ENCODE results near the gene METTL14.

- TF ChIP-seq CTCF (IDR thresholded peaks at IDR 0.05; ENCODE audit: low read depth, low read length) (no peak), EZH2phosphoT487 (IDR thresholded peaks at IDR 0.05; ENCODE audit: low read depth) (no peak)
Observed at GRCh38 chr4:118718511-118719170, 33.4 kb downstream of the METTL14 start.
